Ovary (tissue), 3 donors: Measurements from ENCODE around the gene BNC2.

ENCODE experiments used
- CTCF ChIP-seq, 3 donors: fragments of 450-650 bp in 2 of 3; fragments of 200-600 bp in 1 of 3; IDR thresholded peaks; one replicate each; pipeline versions ENCODE4 v1.5.1 to v1.8.0; 2016 to 2022; ENCODE audit warnings: antibody characterized with exemption in 3 of 3, mild to moderate bottlenecking in 1 of 3
- EP300 ChIP-seq: sonication (generic); formaldehyde crosslinking; IDR thresholded peaks from one replicate; pipeline ENCODE4 v1.6.1; 2017; ENCODE audit warnings: antibody characterized with exemption
- POLR2A ChIP-seq: fragments of 450-650 bp; IDR thresholded peaks from one replicate; pipeline ENCODE4 v1.6.1; 2017; ENCODE audit warnings: antibody characterized with exemption, mild to moderate bottlenecking, moderate library complexity
- donor health status: DM: no; HTN: no; CAD: no.

GRCh38 chr9:16767366-16767765 is 103.1 kb downstream of the BNC2 start:
- TF ChIP-seq CTCF (IDR thresholded peaks at IDR 0.05) (no peak), POLR2A (no peak), EP300 (no peak)
